HEK293 (cell line): Measurements from ENCODE around the gene PRKAG2.
A peak's percentile ranks its signal among the peaks of the same experiment; 100 is the strongest.

Experiments used
- BCL11B ChIP-seq: fragments of 450-650 bp; formaldehyde crosslinking; IDR thresholded peaks from 2 replicates; pipeline ENCODE4 v1.5.1; 2016; ENCODE audit warnings: low read depth, missing biosample characterization, missing genetic modification characterization
- HOXA7 ChIP-seq: sonication (generic); formaldehyde crosslinking; IDR thresholded peaks from 2 replicates; pipeline ENCODE4 v1.8.1; 2022; ENCODE audit warnings: missing genetic modification reagents, borderline replicate concordance
- INSM2 ChIP-seq: fragments of 450-650 bp; formaldehyde crosslinking; IDR thresholded peaks from 2 replicates; pipeline ENCODE4 v1.5.1; 2016; ENCODE audit warnings: missing biosample characterization, missing genetic modification characterization
- PATZ1 ChIP-seq: fragments of 450-650 bp; formaldehyde crosslinking; IDR thresholded peaks from 2 replicates; pipeline ENCODE4 v1.5.1; 2016; ENCODE audit warnings: missing biosample characterization, missing genetic modification characterization
- PBX3 ChIP-seq: sonication (generic); formaldehyde crosslinking; IDR thresholded peaks from 2 replicates; pipeline ENCODE4 v1.8.1; 2022; ENCODE audit warnings: mild to moderate bottlenecking, moderate library complexity, missing genetic modification reagents
- SP7 ChIP-seq: fragments of 450-650 bp; formaldehyde crosslinking; IDR thresholded peaks from 2 replicates; pipeline ENCODE4 v1.5.1; 2016; ENCODE audit warnings: missing biosample characterization, missing genetic modification characterization
- ZNF174 ChIP-seq: fragments of 450-650 bp; formaldehyde crosslinking; IDR thresholded peaks from 2 replicates; pipeline ENCODE4 v1.5.0; 2017; ENCODE audit warnings: missing biosample characterization, mild to moderate bottlenecking, missing genetic modification characterization
- ZNF19 ChIP-seq: fragments of 450-650 bp; formaldehyde crosslinking; IDR thresholded peaks from 2 replicates; pipeline ENCODE4; 2016; ENCODE audit warnings: missing biosample characterization, missing genetic modification characterization, low read depth
- ZNF274 ChIP-seq, 2 experiments: fragments of 200-500 bp in 1 of 2; fragments of 450-650 bp in 1 of 2; sonication (Bioruptor generic) in 1 of 2; formaldehyde crosslinking in 1 of 2; IDR thresholded peaks; 2 replicates each; pipeline versions ENCODE4 v1.5.1 to v1.6.1; 2014 to 2016; ENCODE audit warnings: borderline replicate concordance in 1 of 2, inconsistent platforms in 1 of 2, low read length in 1 of 2, missing biosample characterization in 1 of 2, missing genetic modification characterization in 1 of 2
- ZNF280D ChIP-seq: fragments of 450-650 bp; formaldehyde crosslinking; IDR thresholded peaks from 2 replicates; pipeline ENCODE4 v1.5.1; 2016; ENCODE audit warnings: missing biosample characterization, missing genetic modification characterization
- ZNF311 ChIP-seq: fragments of 450-650 bp; formaldehyde crosslinking; IDR thresholded peaks from 2 replicates; pipeline ENCODE4 v1.5.1; 2017; ENCODE audit warnings: missing biosample characterization, missing genetic modification characterization, borderline replicate concordance
- ZNF324 ChIP-seq: fragments of 450-650 bp; formaldehyde crosslinking; IDR thresholded peaks from 2 replicates; pipeline ENCODE4 v1.5.1; 2016; ENCODE audit warnings: missing biosample characterization, missing genetic modification characterization
- ZNF391 ChIP-seq: fragments of 450-650 bp; formaldehyde crosslinking; IDR thresholded peaks from 2 replicates; pipeline ENCODE4 v1.5.1; 2016; ENCODE audit warnings: low read depth, missing biosample characterization, missing genetic modification characterization, borderline replicate concordance
- ZNF398 ChIP-seq: fragments of 450-650 bp; formaldehyde crosslinking; IDR thresholded peaks from 2 replicates; pipeline ENCODE4 v1.5.1; 2017; ENCODE audit warnings: missing biosample characterization, missing genetic modification characterization
- ZNF473 ChIP-seq: fragments of 450-650 bp; formaldehyde crosslinking; IDR thresholded peaks from 2 replicates; pipeline ENCODE4 v1.5.1; 2017; ENCODE audit warnings: missing biosample characterization, missing genetic modification characterization
- ZNF518A ChIP-seq: fragments of 450-650 bp; formaldehyde crosslinking; conservative IDR thresholded peaks from 2 replicates; pipeline ENCODE4 v1.5.1; 2016; ENCODE audit warnings: low read depth, missing biosample characterization, missing genetic modification characterization
- ZNF580 ChIP-seq: fragments of 450-650 bp; formaldehyde crosslinking; IDR thresholded peaks from 2 replicates; pipeline ENCODE4 v1.5.1; 2016; ENCODE audit warnings: missing biosample characterization, missing genetic modification characterization
- ZNF677 ChIP-seq: fragments of 450-650 bp; IDR thresholded peaks from 2 replicates; pipeline ENCODE4 v1.5.0; 2018; ENCODE audit warnings: missing biosample characterization, mild to moderate bottlenecking, missing genetic modification characterization, moderate library complexity

PRKAG2 gene

GRCh38 chr7:151519765-151520418 is 357.0 kb downstream of the PRKAG2 start, which contains the start of gene RHEB (continued):
- no peak for TF ChIP-seq ZNF677 (tag by site-specific recombination)
- no peak for TF ChIP-seq ZNF311
- peak; percentile 22; the same call in 1 of the 2 replicates for TF ChIP-seq ZNF518A
- no peak for TF ChIP-seq HOXA7 (CRISPR knock-in tag)
- TF ChIP-seq INSM2 (tag by site-specific recombination), result peak; percentile 38; the same call in 1 of the 2 replicates
- no peak for TF ChIP-seq ZNF274 (IDR thresholded peaks at IDR 0.05; ENCODE audit: low read length)
- TF ChIP-seq ZNF274 (tag by site-specific recombination; IDR thresholded peaks at IDR 0.05; ENCODE audit: borderline replicate concordance), result no peak
- TF ChIP-seq ZNF324 (tag by site-specific recombination), result no peak; the same call in 1 of the 2 replicates
- no peak for TF ChIP-seq ZNF19 (tag by site-specific recombination)
- no peak for TF ChIP-seq ZNF391 (tag by site-specific recombination)
- peak; percentile 61; the same call in 1 of the 2 replicates for TF ChIP-seq SP7 (tag by site-specific recombination)
- TF ChIP-seq ZNF280D, result 0 out of 2 replicates have a peak, but pooled peaks have one; percentile 31
- no peak for TF ChIP-seq ZNF473
- no peak for TF ChIP-seq BCL11B (tag by site-specific recombination)
- no peak for TF ChIP-seq ZNF174
- TF ChIP-seq ZNF580 (tag by site-specific recombination), result peak; percentile 81
- no peak for TF ChIP-seq ZNF398
- TF ChIP-seq PATZ1, result peak; percentile 90
- 0 out of 2 replicates have a peak, but pooled peaks have one; percentile 16 for TF ChIP-seq PBX3
